Mucosa of stomach (tissue), 1 donor: ENCODE results near the gene TMEM221.

ENCODE experiments used
- H3K27me3 ChIP-seq: one replicate; pipeline ENCODE4 v1.7.0; 2013; ENCODE audit warnings: mild to moderate bottlenecking, low read length; ENCODE audit not compliant: control insufficient read depth, insufficient read depth
- H3K36me3 ChIP-seq: one replicate; pipeline ENCODE4 v1.7.0; 2013; ENCODE audit warnings: low read length; ENCODE audit not compliant: control insufficient read depth, insufficient read depth
- H3K4me1 ChIP-seq: one replicate; pipeline ENCODE4 v1.7.0; 2013; ENCODE audit warnings: mild to moderate bottlenecking, low read length; ENCODE audit not compliant: control insufficient read depth, insufficient read depth
- H3K4me3 ChIP-seq: one replicate; pipeline ENCODE4 v1.7.0; 2013; ENCODE audit warnings: low read length
- H3K9ac ChIP-seq: one replicate; pipeline ENCODE4 v1.7.0; 2013; ENCODE audit warnings: mild to moderate bottlenecking, low read length, moderate library complexity
- H3K9me3 ChIP-seq: one replicate; pipeline ENCODE4 v1.7.0; 2013; ENCODE audit warnings: mild to moderate bottlenecking, low read length, moderate library complexity; ENCODE audit not compliant: control insufficient read depth
- donor health status: Pancreatic carcinoma.

TMEM221 gene

GRCh38 chr19:17391371-17392151 lies 56.9 kb downstream of the TMEM221 start:
- no peaks in the 10 kb centered on the region for H3K9me3 ChIP-seq
- H3K4me1 ChIP-seq, result peaks cover 11% of the 10 kb centered on the region
- no peaks in the 10 kb centered on the region for H3K36me3 ChIP-seq
- H3K4me3 ChIP-seq, result peak overlapping the region; percentile 40
- H3K27me3 ChIP-seq, result peaks cover 32% of the 10 kb centered on the region
- H3K9ac ChIP-seq, result peak overlapping the region; percentile 24

- Histone ChIP-seq H3K36me3 (no peaks in the 10 kb centered on the region), H3K9me3 (no peaks in the 10 kb centered on the region), H3K4me1 (peaks cover 11% of the 10 kb centered on the region), H3K9ac (no peak overlapping the region), H3K27me3 (peaks cover 32% of the 10 kb centered on the region), H3K4me3 (peak overlapping the region; percentile 40)
Observed at GRCh38 chr19:17390665-17391370, 57.6 kb downstream of the TMEM221 start.

DNA sequence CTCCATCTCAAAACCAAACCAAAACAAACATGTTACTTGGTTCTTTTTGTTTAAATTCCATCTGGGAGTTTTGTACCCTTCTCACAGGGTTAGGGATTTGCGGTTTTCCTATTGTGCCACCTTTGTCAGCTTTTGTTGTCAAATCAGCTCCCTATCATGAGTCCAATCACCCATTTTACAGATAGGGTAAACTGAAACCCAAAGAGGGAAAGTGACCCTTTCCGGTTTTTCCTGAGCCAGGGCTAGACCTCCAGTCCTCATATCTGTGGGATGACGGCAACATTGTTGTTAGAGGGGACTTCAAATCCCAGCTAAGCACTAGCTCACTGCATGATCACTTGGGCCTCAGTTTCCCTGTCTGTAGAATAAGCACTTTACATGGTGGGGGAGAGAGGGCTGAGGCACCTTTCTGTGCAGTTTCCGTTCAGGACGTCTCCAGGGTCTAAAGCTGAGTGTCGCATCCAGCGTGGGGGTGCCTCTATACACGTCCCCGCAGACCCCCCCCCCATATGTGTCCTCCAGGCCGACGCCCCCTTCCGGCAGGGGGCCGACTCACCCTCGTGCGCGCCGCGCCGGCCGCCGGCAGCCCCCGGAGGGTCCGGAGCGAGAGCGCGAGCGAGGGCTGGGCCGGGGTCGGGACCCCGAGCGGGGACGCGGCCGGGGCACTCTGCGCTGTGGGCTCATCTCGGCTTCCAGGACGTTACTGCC lies 58.4 kb downstream of the TMEM221 start:
- Histone ChIP-seq H3K9ac (no peak overlapping the region), H3K36me3 (no peaks in the 10 kb centered on the region), H3K9me3 (no peaks in the 10 kb centered on the region), H3K4me3 (no peak overlapping the region), H3K4me1 (peaks cover 11% of the 10 kb centered on the region), H3K27me3 (peaks cover 32% of the 10 kb centered on the region)

GRCh38 chr19:17389288-17389687 lies 59.2 kb downstream of the TMEM221 start:
- H3K4me3 ChIP-seq, result no peak overlapping the region
- peaks cover 25% of the 10 kb centered on the region for H3K27me3 ChIP-seq
- no peak overlapping the region for H3K9ac ChIP-seq
- peaks cover 7% of the 10 kb centered on the region for H3K4me1 ChIP-seq
- H3K9me3 ChIP-seq, result no peaks in the 10 kb centered on the region
- H3K36me3 ChIP-seq, result no peaks in the 10 kb centered on the region

DNA sequence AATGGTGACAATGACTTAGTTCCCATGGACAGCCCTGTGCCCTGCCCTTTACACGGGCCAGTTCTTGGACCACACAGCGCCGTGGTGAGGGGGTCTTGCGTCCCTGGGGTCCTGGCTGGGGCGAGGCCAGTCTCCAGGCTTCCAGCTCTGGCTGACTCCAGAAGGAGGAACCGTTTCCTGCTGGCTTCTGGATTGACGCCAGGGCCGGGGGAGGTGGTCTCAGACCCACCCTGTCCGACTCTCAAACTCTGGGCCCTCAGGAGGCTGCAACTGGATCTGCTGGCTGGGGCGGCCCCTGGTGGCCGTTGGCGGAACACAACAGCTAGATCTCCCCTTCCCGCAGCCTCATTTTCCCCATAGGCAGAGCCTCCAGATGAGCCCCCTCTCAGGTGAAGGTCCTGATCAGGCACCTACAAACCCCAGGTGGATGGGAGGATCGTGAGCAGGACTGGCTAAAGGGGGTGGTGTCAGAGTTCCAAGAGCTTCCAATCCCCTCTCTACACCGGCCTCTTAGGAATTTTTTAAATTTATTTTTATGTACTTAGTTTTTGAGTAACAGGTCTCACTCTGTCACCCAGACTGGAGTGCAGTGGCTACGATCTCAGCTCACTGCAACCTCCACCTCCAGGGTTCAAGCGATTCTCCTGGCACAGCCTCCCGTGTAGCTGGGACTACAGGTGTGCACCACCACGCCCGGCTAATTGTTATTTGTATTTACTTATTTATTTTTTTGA lies 62.4 kb downstream of the TMEM221 start:
- no peaks in the 10 kb centered on the region for H3K36me3 ChIP-seq
- no peak overlapping the region for H3K4me3 ChIP-seq
- H3K9ac ChIP-seq, result no peak overlapping the region
- peaks cover 6% of the 10 kb centered on the region for H3K4me1 ChIP-seq
- peaks cover 9% of the 10 kb centered on the region for H3K27me3 ChIP-seq
- H3K9me3 ChIP-seq, result no peaks in the 10 kb centered on the region
